HG02870 (cell line): Measurements from ENCODE around the gene ATP11A.

Experiments used
- ATAC-seq: cut with Tn5 transposase; IDR thresholded peaks from one replicate; pipeline ENCODE4 v1.9.1; 2021; ENCODE audit warnings: mild to moderate bottlenecking, moderate library complexity; ENCODE audit not compliant: unreplicated experiment

Gene ATP11A

GRCh38 chr13:112690283-112690929 lies 568 bp downstream of the ATP11A start:
- peak; percentile 18 for ATAC-seq

- no peak for ATAC-seq
Observed at GRCh38 chr13:112692104-112692503, 2.3 kb downstream of the ATP11A start.

- ATAC-seq: no peak
Observed at GRCh38 chr13:112692586-112692985, 2.7 kb downstream of the ATP11A start.

- no peak for ATAC-seq
Observed at GRCh38 chr13:112693831-112694497, 4.1 kb downstream of the ATP11A start.

- no peak for ATAC-seq
Observed at GRCh38 chr13:112695121-112695520, 5.3 kb downstream of the ATP11A start.

- no peak for ATAC-seq
Observed at GRCh38 chr13:112696001-112696868, 6.4 kb downstream of the ATP11A start.

GRCh38 chr13:112696869-112697465 lies 7.1 kb downstream of the ATP11A start:
- ATAC-seq: no peak

GRCh38 chr13:112697756-112698655 lies 8.2 kb downstream of the ATP11A start:
- ATAC-seq: no peak

GRCh38 chr13:112699322-112699918 lies 9.6 kb downstream of the ATP11A start:
- no peak for ATAC-seq

GRCh38 chr13:112700291-112701060 lies 10.6 kb downstream of the ATP11A start:
- ATAC-seq: no peak

- ATAC-seq: no peak
Observed at GRCh38 chr13:112702341-112702985, 12.6 kb downstream of the ATP11A start.

GRCh38 chr13:112702986-112703379 lies 13.1 kb downstream of the ATP11A start:
- ATAC-seq: no peak

GRCh38 chr13:112703449-112704284 lies 13.8 kb downstream of the ATP11A start:
- ATAC-seq: no peak

- no peak for ATAC-seq
Observed at GRCh38 chr13:112704308-112705145, 14.7 kb downstream of the ATP11A start.

- no peak for ATAC-seq
Observed at GRCh38 chr13:112705286-112705685, 15.4 kb downstream of the ATP11A start.

GRCh38 chr13:112706171-112706570 lies 16.3 kb downstream of the ATP11A start:
- ATAC-seq: no peak
